K562 (cell line): ENCODE results near the gene AMY1B.
"Not testable (repeated sequence)": the region's sequence is repeated elsewhere in the genome, so short reads cannot be mapped to it uniquely, and the experiment has no call there.

Source experiments
- MEF2A ChIP-seq: IDR thresholded peaks from 2 replicates; pipeline ENCODE4 v1.6.1; 2011; ENCODE audit warnings: low read depth, mild to moderate bottlenecking, low read length, moderate library complexity; ENCODE audit not compliant: control insufficient read depth
- NFXL1 ChIP-seq: fragments of 450-650 bp; formaldehyde crosslinking; IDR thresholded peaks from 2 replicates; pipeline ENCODE4 v1.4.0; 2021; ENCODE audit warnings: mild to moderate bottlenecking
- NKRF ChIP-seq: fragments of 450-650 bp; IDR thresholded peaks from 2 replicates; pipeline ENCODE4 v1.6.1; 2016; ENCODE audit warnings: borderline replicate concordance
- SP1 ChIP-seq: sonication (generic); formaldehyde crosslinking; IDR thresholded peaks from 2 replicates; pipeline ENCODE4 v1.8.1; 2022; ENCODE audit warnings: mild to moderate bottlenecking, missing genetic modification reagents
- ZFPM2 ChIP-seq: fragments of 250-450 bp; sonication (Bioruptor Pico); IDR thresholded peaks from 2 replicates; pipeline ENCODE4 v1.5.1; 2022; ENCODE audit warnings: mild to moderate bottlenecking
- ZNF134 ChIP-seq: fragments of 250-450 bp; sonication (Bioruptor Pico); conservative IDR thresholded peaks from 2 replicates; pipeline ENCODE4 v1.4.0; 2020
- ZNF165 ChIP-seq: fragments of 250-450 bp; sonication (Bioruptor Pico); IDR thresholded peaks from 2 replicates; pipeline ENCODE4 v1.4.0; 2020; ENCODE audit warnings: borderline replicate concordance
- ZNF780A ChIP-seq: fragments of 250-450 bp; sonication (Bioruptor Pico); IDR thresholded peaks from 2 replicates; pipeline ENCODE4 v1.5.0; 2021; ENCODE audit warnings: mild to moderate bottlenecking

DNA sequence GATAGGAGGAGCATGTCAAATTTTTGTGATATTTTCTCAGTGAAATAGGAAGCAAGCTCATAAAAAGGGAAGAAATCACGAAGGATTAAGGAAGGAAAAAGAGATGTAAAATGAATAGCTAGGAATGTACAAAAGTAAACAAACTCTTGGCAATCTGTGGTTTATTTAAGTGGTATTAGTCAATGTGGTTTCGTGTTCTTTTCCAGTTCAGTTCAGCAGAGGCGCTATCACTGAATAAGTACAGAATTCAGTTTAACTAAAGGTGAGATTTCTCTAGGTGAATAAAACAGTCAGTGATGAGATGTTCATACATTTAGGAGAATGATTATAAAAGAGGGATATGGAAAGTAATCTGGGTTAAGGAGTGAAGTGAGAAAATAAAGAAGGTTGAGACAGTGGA, 52.1 kb downstream of the AMY1B start:
- not testable (repeated sequence) for TF ChIP-seq ZNF165 (CRISPR knock-in tag); NKRF; ZNF780A (CRISPR knock-in tag); ZNF134 (CRISPR knock-in tag); ZFPM2 (CRISPR knock-in tag); SP1 (CRISPR knock-in tag); MEF2A; NFXL1 (CRISPR knock-in tag)
